ENCODE data around the gene MACROD2.

MACROD2 gene

GRCh38 chr20:14859627-14860026 is 864.3 kb downstream of the MACROD2 start:
- no peak overlapping the region for H3K4me3 ChIP-seq (ENCODE audit: low read length)
- DNase-seq (ENCODE audit: low read depth) = no peak
- no peak for TF ChIP-seq CTCF (conservative IDR thresholded peaks at IDR 0.05; ENCODE audit: low read depth, low read length)

- no peak for TF ChIP-seq CTCF (conservative IDR thresholded peaks at IDR 0.05; ENCODE audit: low read depth, low read length)
- H3K4me3 ChIP-seq (ENCODE audit: low read length) = no peak overlapping the region
- no peak for DNase-seq (ENCODE audit: low read depth)
Measured at GRCh38 chr20:14860410-14860814, 865.1 kb downstream of the MACROD2 start.

- DNase-seq (ENCODE audit: low read depth) = no peak
- no peak for TF ChIP-seq CTCF (conservative IDR thresholded peaks at IDR 0.05; ENCODE audit: low read depth, low read length)
Measured at GRCh38 chr20:14861028-14861699, 865.8 kb downstream of the MACROD2 start.

GRCh38 chr20:14865169-14865568 is 869.9 kb downstream of the MACROD2 start:
- no peak for TF ChIP-seq CTCF (conservative IDR thresholded peaks at IDR 0.05; ENCODE audit: low read depth, low read length)
- no peak overlapping the region for H3K4me3 ChIP-seq (ENCODE audit: low read length)
- no peak for DNase-seq (ENCODE audit: low read depth)

More at GRCh38 chr20:14861028-14861699, 865.8 kb downstream of the MACROD2 start:
- no peak overlapping the region for H3K4me3 ChIP-seq (ENCODE audit: low read length)

- no peak for DNase-seq (ENCODE audit: low read depth)
- no peak for TF ChIP-seq CTCF (conservative IDR thresholded peaks at IDR 0.05; ENCODE audit: low read depth, low read length)
- H3K4me3 ChIP-seq (ENCODE audit: low read length) = no peak overlapping the region
Measured at GRCh38 chr20:14865731-14866130, 870.4 kb downstream of the MACROD2 start.

GRCh38 chr20:14866841-14867514 is 871.7 kb downstream of the MACROD2 start:
- DNase-seq (ENCODE audit: low read depth) = no peak
- TF ChIP-seq CTCF (conservative IDR thresholded peaks at IDR 0.05; ENCODE audit: low read depth, low read length) = no peak
- no peak overlapping the region for H3K4me3 ChIP-seq (ENCODE audit: low read length)

All from retinal pigment epithelial cell (primary cell).